Adipocyte (in vitro differentiated cells): ENCODE measurements around the gene CACNA1G.
A peak's percentile ranks its signal among the peaks of the same experiment; 100 is the strongest.

ENCODE experiments used
- DNase-seq: peaks from one replicate; pipeline ENCODE4 v3.0.0-alpha.2; 2015; ENCODE audit warnings: low read depth
- H3K27me3 ChIP-seq: replicated peaks from 2 replicates; pipeline ENCODE4 v1.7.0; 2013; ENCODE audit warnings: mild to moderate bottlenecking, low read length, moderate library complexity; ENCODE audit not compliant: control insufficient read depth, insufficient read depth
- H3K36me3 ChIP-seq: 2 replicates; pipeline ENCODE4 v1.7.0; 2013; ENCODE audit warnings: low read length, mild to moderate bottlenecking, moderate library complexity; ENCODE audit not compliant: control insufficient read depth, insufficient read depth, severe bottlenecking
- H3K4me1 ChIP-seq: 2 replicates; pipeline ENCODE4 v1.7.0; 2013; ENCODE audit warnings: mild to moderate bottlenecking, low read length, moderate library complexity; ENCODE audit not compliant: control insufficient read depth, insufficient read depth
- H3K4me3 ChIP-seq: 2 replicates; pipeline ENCODE4 v1.7.0; 2013; ENCODE audit warnings: mild to moderate bottlenecking, low read length, moderate library complexity
- H3K9ac ChIP-seq: 2 replicates; pipeline ENCODE4 v1.7.0; 2013; ENCODE audit warnings: mild to moderate bottlenecking, low read length, moderate library complexity
- H3K9me3 ChIP-seq: 2 replicates; pipeline ENCODE4 v1.7.0; 2013; ENCODE audit warnings: mild to moderate bottlenecking, low read length, moderate library complexity; ENCODE audit not compliant: control insufficient read depth

The CACNA1G gene

GRCh38 chr17:50620858-50621257 lies 60.3 kb downstream of the CACNA1G start:
- H3K9ac ChIP-seq = no peak overlapping the region
- H3K27me3 ChIP-seq = no peaks in the 10 kb centered on the region
- peaks cover 18% of the 10 kb centered on the region for H3K4me1 ChIP-seq
- no peaks in the 10 kb centered on the region for H3K36me3 ChIP-seq
- no peaks in the 10 kb centered on the region for H3K9me3 ChIP-seq
- no peak for DNase-seq
- H3K4me3 ChIP-seq = no peak overlapping the region

GRCh38 chr17:50621574-50622031 lies 61.1 kb downstream of the CACNA1G start:
- no peaks in the 10 kb centered on the region for H3K9me3 ChIP-seq
- no peak overlapping the region for H3K9ac ChIP-seq
- H3K4me3 ChIP-seq = no peak overlapping the region
- H3K27me3 ChIP-seq = no peaks in the 10 kb centered on the region
- no peaks in the 10 kb centered on the region for H3K36me3 ChIP-seq
- peaks cover 23% of the 10 kb centered on the region for H3K4me1 ChIP-seq
- DNase-seq = no peak

GRCh38 chr17:50624321-50624934 lies 63.9 kb downstream of the CACNA1G start:
- Histone ChIP-seq H3K36me3 (no peaks in the 10 kb centered on the region), H3K4me1 (peaks cover 10% of the 10 kb centered on the region), H3K4me3 (no peak overlapping the region), H3K9ac (no peak overlapping the region), H3K9me3 (no peaks in the 10 kb centered on the region), H3K27me3 (no peaks in the 10 kb centered on the region)
- no peak for DNase-seq

GRCh38 chr17:50625032-50625871 lies 64.7 kb downstream of the CACNA1G start:
- Histone ChIP-seq H3K27me3 (no peaks in the 10 kb centered on the region), H3K4me3 (no peak overlapping the region), H3K9me3 (no peaks in the 10 kb centered on the region), H3K9ac (peak overlapping the region; percentile 46), H3K4me1 (peaks cover 10% of the 10 kb centered on the region), H3K36me3 (no peaks in the 10 kb centered on the region)
- no peak for DNase-seq

- peak; percentile 83 for DNase-seq
- Histone ChIP-seq H3K36me3 (no peaks in the 10 kb centered on the region), H3K4me1 (peaks cover 10% of the 10 kb centered on the region), H3K27me3 (no peaks in the 10 kb centered on the region), H3K4me3 (no peak overlapping the region), H3K9ac (peak overlapping the region; percentile 46), H3K9me3 (no peaks in the 10 kb centered on the region)
Observed at GRCh38 chr17:50626037-50626574, 65.6 kb downstream of the CACNA1G start.

- no peak overlapping the region for H3K9ac ChIP-seq
- H3K27me3 ChIP-seq = no peaks in the 10 kb centered on the region
- DNase-seq = no peak
- peaks cover 10% of the 10 kb centered on the region for H3K4me1 ChIP-seq
- H3K9me3 ChIP-seq = no peaks in the 10 kb centered on the region
- no peak overlapping the region for H3K4me3 ChIP-seq
- no peaks in the 10 kb centered on the region for H3K36me3 ChIP-seq
Observed at GRCh38 chr17:50627036-50627781, 66.7 kb downstream of the CACNA1G start.

GRCh38 chr17:50627782-50628601 lies 67.5 kb downstream of the CACNA1G start:
- H3K27me3 ChIP-seq = no peaks in the 10 kb centered on the region
- H3K4me3 ChIP-seq = no peak overlapping the region
- no peak overlapping the region for H3K9ac ChIP-seq
- H3K9me3 ChIP-seq = no peaks in the 10 kb centered on the region
- DNase-seq = no peak
- no peaks in the 10 kb centered on the region for H3K36me3 ChIP-seq
- H3K4me1 ChIP-seq = peaks cover 10% of the 10 kb centered on the region

- no peak for DNase-seq
- Histone ChIP-seq H3K27me3 (no peaks in the 10 kb centered on the region), H3K4me1 (peaks cover 15% of the 10 kb centered on the region), H3K36me3 (no peaks in the 10 kb centered on the region), H3K4me3 (no peak overlapping the region), H3K9ac (no peak overlapping the region), H3K9me3 (no peaks in the 10 kb centered on the region)
Observed at GRCh38 chr17:50629902-50630301, 69.4 kb downstream of the CACNA1G start.

GRCh38 chr17:50630524-50631194 lies 70.1 kb downstream of the CACNA1G start:
- Histone ChIP-seq H3K9ac (no peak overlapping the region), H3K4me1 (peaks cover 18% of the 10 kb centered on the region), H3K36me3 (no peaks in the 10 kb centered on the region), H3K4me3 (no peak overlapping the region), H3K9me3 (no peaks in the 10 kb centered on the region), H3K27me3 (no peaks in the 10 kb centered on the region)
- DNase-seq = peak; percentile 54

- H3K4me3 ChIP-seq = no peak overlapping the region
- DNase-seq = no peak
- peaks cover 19% of the 10 kb centered on the region for H3K4me1 ChIP-seq
- H3K9me3 ChIP-seq = no peaks in the 10 kb centered on the region
- H3K27me3 ChIP-seq = no peaks in the 10 kb centered on the region
- no peaks in the 10 kb centered on the region for H3K36me3 ChIP-seq
- no peak overlapping the region for H3K9ac ChIP-seq
Observed at GRCh38 chr17:50631195-50631907, 70.8 kb downstream of the CACNA1G start.
